Stimulated activated CD8-positive, alpha-beta memory T cell treated with anti-CD3 and anti-CD28 coated beads, Interleukin-7, amount 100 ng/mL, for 1 hour (primary cell): ENCODE results near the gene ACTN2.

Source experiments
- DNase-seq, 2 donors: peaks; one replicate each; pipeline ENCODE4 v3.0.0-alpha.2; 2020; ENCODE audit warnings: low read depth in 2 of 2

The ACTN2 gene

GRCh38 chr1:236691348-236691747 lies 5.0 kb downstream of the ACTN2 start:
- no peak for DNase-seq

- DNase-seq, result no peak
These were observed 5.8 kb downstream of the ACTN2 start for GRCh38 chr1:236692128-236692527.

- DNase-seq, result no peak
These were observed 6.4 kb downstream of the ACTN2 start for GRCh38 chr1:236692742-236693141.

GRCh38 chr1:236699366-236699765 lies 13.1 kb downstream of the ACTN2 start:
- DNase-seq, result no peak

GRCh38 chr1:236700903-236701302 lies 14.6 kb downstream of the ACTN2 start:
- no peak for DNase-seq

- DNase-seq, result no peak
These were observed 15.5 kb downstream of the ACTN2 start for GRCh38 chr1:236701782-236702181.

- no peak for DNase-seq
These were observed 16.6 kb downstream of the ACTN2 start for GRCh38 chr1:236702791-236703394.

GRCh38 chr1:236705771-236706170 lies 19.5 kb downstream of the ACTN2 start:
- DNase-seq, result no peak

- DNase-seq, result no peak
These were observed 19.9 kb downstream of the ACTN2 start for GRCh38 chr1:236706183-236706582.

- DNase-seq, result no peak
These were observed 24.1 kb downstream of the ACTN2 start for GRCh38 chr1:236710328-236710892.

- DNase-seq, result no peak
These were observed 29.9 kb downstream of the ACTN2 start for GRCh38 chr1:236716160-236716559.

GRCh38 chr1:236717811-236718210 lies 31.5 kb downstream of the ACTN2 start:
- DNase-seq, result no peak

GRCh38 chr1:236718328-236718727 lies 32.0 kb downstream of the ACTN2 start:
- DNase-seq, result no peak

GRCh38 chr1:236720206-236720605 lies 33.9 kb downstream of the ACTN2 start:
- DNase-seq, result no peak

GRCh38 chr1:236720611-236721010 lies 34.3 kb downstream of the ACTN2 start:
- no peak for DNase-seq

- no peak for DNase-seq
These were observed 37.8 kb downstream of the ACTN2 start for GRCh38 chr1:236724049-236724448.

GRCh38 chr1:236724506-236724905 lies 38.2 kb downstream of the ACTN2 start:
- no peak for DNase-seq

- DNase-seq, result no peak
These were observed 39.4 kb downstream of the ACTN2 start for GRCh38 chr1:236725668-236726067.

GRCh38 chr1:236727521-236727920 lies 41.2 kb downstream of the ACTN2 start:
- DNase-seq, result no peak

GRCh38 chr1:236728752-236729151 lies 42.5 kb downstream of the ACTN2 start:
- no peak for DNase-seq

GRCh38 chr1:236733653-236734052 lies 47.4 kb downstream of the ACTN2 start:
- DNase-seq, result no peak

GRCh38 chr1:236734141-236734765 lies 48.0 kb downstream of the ACTN2 start:
- no peak for DNase-seq

GRCh38 chr1:236736761-236737160 lies 50.5 kb downstream of the ACTN2 start:
- DNase-seq, result no peak

- DNase-seq, result no peak
These were observed 55.5 kb downstream of the ACTN2 start for GRCh38 chr1:236741753-236742152.
